KMS-11 (cell line): ENCODE results near the gene PTPRN2.

ENCODE experiments used
- H2AFZ ChIP-seq: fragments of 200-600 bp; sonication (generic); 2 replicates; pipeline ENCODE4 v1.6.1; 2016; ENCODE audit warnings: antibody characterized with exemption, mixed run types, low read depth
- H3K27ac ChIP-seq: fragments of 200-600 bp; sonication (generic); 2 replicates; pipeline ENCODE4 v1.6.1; 2016; ENCODE audit warnings: mild to moderate bottlenecking, mixed run types
- H3K27me3 ChIP-seq: fragments of 200-600 bp; sonication (generic); 2 replicates; pipeline ENCODE4 v1.6.1; 2017; ENCODE audit warnings: mild to moderate bottlenecking, low read depth, mixed run types, moderate library complexity; ENCODE audit not compliant: insufficient read depth
- H3K36me3 ChIP-seq: fragments of 200-600 bp; sonication (generic); 2 replicates; pipeline ENCODE4 v1.6.1; 2017; ENCODE audit warnings: mild to moderate bottlenecking, mixed run types; ENCODE audit not compliant: insufficient read depth
- H3K4me1 ChIP-seq: fragments of 200-600 bp; sonication (generic); 2 replicates; pipeline ENCODE4 v1.6.1; 2016; ENCODE audit warnings: mild to moderate bottlenecking, low read depth, mixed run types; ENCODE audit not compliant: poor library complexity, severe bottlenecking
- H3K4me2 ChIP-seq: fragments of 200-600 bp; sonication (generic); 2 replicates; pipeline ENCODE4 v1.7.0; 2016; ENCODE audit warnings: mild to moderate bottlenecking, mixed run types
- H3K4me3 ChIP-seq: fragments of 200-600 bp; sonication (generic); IDR thresholded peaks from 2 replicates; pipeline ENCODE4 v1.6.1; 2017; ENCODE audit warnings: low read depth, low read length, mixed read lengths; ENCODE audit not compliant: insufficient read depth
- H3K79me2 ChIP-seq: fragments of 200-600 bp; sonication (generic); 2 replicates; pipeline ENCODE4 v1.6.1; 2016; ENCODE audit warnings: low read depth, mixed run types; ENCODE audit not compliant: insufficient read depth
- H3K9ac ChIP-seq: fragments of 200-600 bp; sonication (generic); 2 replicates; pipeline ENCODE4 v1.6.1; 2016; ENCODE audit warnings: mild to moderate bottlenecking, mixed run types
- H4K20me1 ChIP-seq: fragments of 200-600 bp; sonication (generic); 2 replicates; pipeline ENCODE4 v1.6.1; 2016; ENCODE audit warnings: mild to moderate bottlenecking, mixed run types; ENCODE audit not compliant: insufficient read depth
- CTCF ChIP-seq: fragments of 200-600 bp; sonication (generic); conservative IDR thresholded peaks from 2 replicates; pipeline ENCODE4 v1.6.1; 2017; ENCODE audit warnings: low read depth, mild to moderate bottlenecking, antibody characterized with exemption, low read length, moderate library complexity, mixed read lengths

The PTPRN2 gene

GRCh38 chr7:157853076-157853788 is 734.4 kb downstream of the PTPRN2 start:
- no peak overlapping the region for H3K9ac ChIP-seq
- H2AFZ ChIP-seq = no peak overlapping the region
- H3K4me2 ChIP-seq = no peak overlapping the region
- H3K4me3 ChIP-seq = no peak overlapping the region
- no peaks in the 10 kb centered on the region for H4K20me1 ChIP-seq
- H3K36me3 ChIP-seq = no peaks in the 10 kb centered on the region
- no peak for TF ChIP-seq CTCF
- H3K79me2 ChIP-seq = no peaks in the 10 kb centered on the region
- peaks cover 65% of the 10 kb centered on the region for H3K27me3 ChIP-seq
- H3K27ac ChIP-seq = no peak overlapping the region
- no peaks in the 10 kb centered on the region for H3K4me1 ChIP-seq

GRCh38 chr7:157851501-157852067 is 736.0 kb downstream of the PTPRN2 start:
- Histone ChIP-seq H3K79me2 (no peaks in the 10 kb centered on the region), H3K4me2 (no peak overlapping the region), H3K36me3 (no peaks in the 10 kb centered on the region), H3K4me3 (no peak overlapping the region), H4K20me1 (no peaks in the 10 kb centered on the region), H3K4me1 (no peaks in the 10 kb centered on the region), H3K9ac (no peak overlapping the region), H3K27ac (no peak overlapping the region), H3K27me3 (peaks cover 74% of the 10 kb centered on the region), H2AFZ (no peak overlapping the region)
- TF ChIP-seq CTCF = no peak

- no peak overlapping the region for H3K4me2 ChIP-seq
- no peak overlapping the region for H3K4me3 ChIP-seq
- H3K4me1 ChIP-seq = no peaks in the 10 kb centered on the region
- no peak overlapping the region for H3K9ac ChIP-seq
- peaks cover 75% of the 10 kb centered on the region for H3K27me3 ChIP-seq
- no peak for TF ChIP-seq CTCF
- no peaks in the 10 kb centered on the region for H3K79me2 ChIP-seq
- H4K20me1 ChIP-seq = no peaks in the 10 kb centered on the region
- no peaks in the 10 kb centered on the region for H3K36me3 ChIP-seq
- no peak overlapping the region for H2AFZ ChIP-seq
- no peak overlapping the region for H3K27ac ChIP-seq
Measured at GRCh38 chr7:157850481-157851444, 736.9 kb downstream of the PTPRN2 start.

GRCh38 chr7:157849726-157850125 is 737.9 kb downstream of the PTPRN2 start:
- TF ChIP-seq CTCF = no peak
- Histone ChIP-seq H2AFZ (no peak overlapping the region), H4K20me1 (no peaks in the 10 kb centered on the region), H3K9ac (no peak overlapping the region), H3K36me3 (no peaks in the 10 kb centered on the region), H3K27ac (no peak overlapping the region), H3K79me2 (no peaks in the 10 kb centered on the region), H3K4me2 (no peak overlapping the region), H3K4me1 (no peaks in the 10 kb centered on the region), H3K27me3 (peaks cover 79% of the 10 kb centered on the region), H3K4me3 (no peak overlapping the region)
